ENCODE data around the gene VWA8.

DNA sequence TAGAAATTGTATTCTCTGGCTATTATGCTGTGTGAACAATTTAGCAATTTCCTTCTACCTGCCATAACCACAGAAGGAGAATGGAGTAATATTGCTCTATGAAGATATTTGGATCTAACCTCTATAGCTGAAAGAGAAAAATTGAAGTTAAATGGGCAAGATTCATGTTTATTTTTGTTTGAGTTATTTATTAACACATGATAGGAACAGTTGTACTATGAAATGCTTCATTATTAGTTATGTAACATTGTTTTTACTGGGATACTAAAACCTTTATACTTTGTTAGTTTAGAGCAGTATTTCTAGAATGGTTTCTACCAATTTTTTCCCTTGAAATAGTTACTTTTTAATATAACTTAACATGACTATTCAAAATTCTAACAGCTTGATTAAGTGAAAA lies 27.3 kb upstream of the VWA8 start:
- TF ChIP-seq, protein P1, sequence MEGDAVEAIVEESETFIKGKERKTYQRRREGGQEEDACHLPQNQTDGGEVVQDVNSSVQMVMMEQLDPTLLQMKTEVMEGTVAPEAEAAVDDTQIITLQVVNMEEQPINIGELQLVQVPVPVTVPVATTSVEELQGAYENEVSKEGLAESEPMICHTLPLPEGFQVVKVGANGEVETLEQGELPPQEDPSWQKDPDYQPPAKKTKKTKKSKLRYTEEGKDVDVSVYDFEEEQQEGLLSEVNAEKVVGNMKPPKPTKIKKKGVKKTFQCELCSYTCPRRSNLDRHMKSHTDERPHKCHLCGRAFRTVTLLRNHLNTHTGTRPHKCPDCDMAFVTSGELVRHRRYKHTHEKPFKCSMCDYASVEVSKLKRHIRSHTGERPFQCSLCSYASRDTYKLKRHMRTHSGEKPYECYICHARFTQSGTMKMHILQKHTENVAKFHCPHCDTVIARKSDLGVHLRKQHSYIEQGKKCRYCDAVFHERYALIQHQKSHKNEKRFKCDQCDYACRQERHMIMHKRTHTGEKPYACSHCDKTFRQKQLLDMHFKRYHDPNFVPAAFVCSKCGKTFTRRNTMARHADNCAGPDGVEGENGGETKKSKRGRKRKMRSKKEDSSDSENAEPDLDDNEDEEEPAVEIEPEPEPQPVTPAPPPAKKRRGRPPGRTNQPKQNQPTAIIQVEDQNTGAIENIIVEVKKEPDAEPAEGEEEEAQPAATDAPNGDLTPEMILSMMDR (IDR thresholded peaks at IDR 0.05; ENCODE audit: low read depth, low read length, missing input control): no peak
- TF ChIP-seq, protein P2, sequence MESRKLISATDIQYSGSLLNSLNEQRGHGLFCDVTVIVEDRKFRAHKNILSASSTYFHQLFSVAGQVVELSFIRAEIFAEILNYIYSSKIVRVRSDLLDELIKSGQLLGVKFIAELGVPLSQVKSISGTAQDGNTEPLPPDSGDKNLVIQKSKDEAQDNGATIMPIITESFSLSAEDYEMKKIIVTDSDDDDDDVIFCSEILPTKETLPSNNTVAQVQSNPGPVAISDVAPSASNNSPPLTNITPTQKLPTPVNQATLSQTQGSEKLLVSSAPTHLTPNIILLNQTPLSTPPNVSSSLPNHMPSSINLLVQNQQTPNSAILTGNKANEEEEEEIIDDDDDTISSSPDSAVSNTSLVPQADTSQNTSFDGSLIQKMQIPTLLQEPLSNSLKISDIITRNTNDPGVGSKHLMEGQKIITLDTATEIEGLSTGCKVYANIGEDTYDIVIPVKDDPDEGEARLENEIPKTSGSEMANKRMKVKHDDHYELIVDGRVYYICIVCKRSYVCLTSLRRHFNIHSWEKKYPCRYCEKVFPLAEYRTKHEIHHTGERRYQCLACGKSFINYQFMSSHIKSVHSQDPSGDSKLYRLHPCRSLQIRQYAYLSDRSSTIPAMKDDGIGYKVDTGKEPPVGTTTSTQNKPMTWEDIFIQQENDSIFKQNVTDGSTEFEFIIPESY (IDR thresholded peaks at IDR 0.05): no peak
- TF ChIP-seq SP1 (IDR thresholded peaks at IDR 0.05) (no peak), EGR1 (IDR thresholded peaks at IDR 0.05; ENCODE audit: low read depth in 2 of 2) (no peak)
